ENCODE measurements around the gene DLGAP1.

DLGAP1 gene

DNA sequence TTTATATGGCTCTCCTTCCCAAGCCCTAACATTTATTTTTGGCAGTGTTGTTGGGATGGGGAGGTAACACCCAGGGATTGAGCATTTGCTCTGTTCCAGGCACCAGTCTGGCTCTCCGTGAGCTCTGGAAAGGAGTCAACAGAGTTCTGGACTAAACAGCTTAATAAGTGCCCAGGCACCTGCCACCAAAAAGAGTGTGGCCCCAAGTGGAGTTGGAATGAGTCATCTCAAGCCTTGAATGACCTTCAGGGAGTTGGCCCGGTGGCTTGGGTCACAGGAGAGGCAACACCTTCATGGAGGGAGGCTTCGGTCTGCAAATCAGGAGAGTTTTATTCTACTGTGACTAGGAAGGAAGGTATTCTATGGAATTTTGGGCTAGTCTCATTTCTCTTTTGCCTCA, 203.2 kb downstream of the DLGAP1 start:
- Histone ChIP-seq H3K27me3 (ENCODE audit: control insufficient read depth in 5 of 5, insufficient read depth in 4 of 5, low read length in 5 of 5) (no peaks in the 10 kb centered on the region), H3K4me3 (ENCODE audit: low read depth in 1 of 5, low read length in 5 of 5) (no peak overlapping the region), H3K27ac (ENCODE audit: low read depth, low read length) (no peak overlapping the region), H3K9ac (ENCODE audit: low read length in 5 of 5) (no peak overlapping the region), H3K36me3 (ENCODE audit: control insufficient read depth in 5 of 5, insufficient read depth in 5 of 5, low read length in 5 of 5) (no peaks in the 10 kb centered on the region), H3K4me1 (ENCODE audit: control insufficient read depth in 5 of 5, insufficient read depth in 5 of 5, low read length in 5 of 5) (peaks cover 0 to 15% (median 0%) of the 10 kb centered on the region in 5 donors), H3K9me3 (ENCODE audit: control insufficient read depth in 5 of 5, low read length in 5 of 5) (no peaks in the 10 kb centered on the region)

DNA sequence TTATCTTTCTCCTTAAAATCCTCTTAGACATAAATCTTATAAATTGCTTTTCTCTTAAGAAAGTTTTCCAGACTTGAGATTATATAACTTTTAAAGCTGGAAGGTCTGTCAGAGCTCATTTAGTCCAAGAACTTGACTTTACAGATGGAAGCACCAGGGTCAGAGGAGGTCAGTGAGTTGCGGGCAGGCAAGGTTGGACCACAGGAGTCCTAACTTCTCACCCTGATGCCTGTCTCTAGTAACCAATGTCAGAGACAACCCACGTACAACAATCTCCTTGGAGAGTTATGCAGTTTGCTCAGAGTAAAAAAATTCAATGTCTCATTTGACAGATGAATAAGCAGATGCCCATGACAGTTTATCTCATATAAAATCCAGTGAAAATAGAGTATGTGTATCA, 203.9 kb downstream of the DLGAP1 start:
- Histone ChIP-seq H3K4me1 (ENCODE audit: control insufficient read depth in 5 of 5, insufficient read depth in 5 of 5, low read length in 5 of 5) (peaks cover 0 to 15% (median 0%) of the 10 kb centered on the region in 5 donors), H3K27ac (ENCODE audit: low read depth, low read length) (no peak overlapping the region), H3K9ac (ENCODE audit: low read length in 5 of 5) (no peak overlapping the region), H3K36me3 (ENCODE audit: control insufficient read depth in 5 of 5, insufficient read depth in 5 of 5, low read length in 5 of 5) (no peaks in the 10 kb centered on the region), H3K27me3 (ENCODE audit: control insufficient read depth in 5 of 5, insufficient read depth in 4 of 5, low read length in 5 of 5) (no peaks in the 10 kb centered on the region), H3K4me3 (ENCODE audit: low read depth in 1 of 5, low read length in 5 of 5) (no peak overlapping the region), H3K9me3 (ENCODE audit: control insufficient read depth in 5 of 5, low read length in 5 of 5) (no peaks in the 10 kb centered on the region)

- Histone ChIP-seq H3K27me3 (ENCODE audit: control insufficient read depth in 5 of 5, insufficient read depth in 4 of 5, low read length in 5 of 5) (no peaks in the 10 kb centered on the region), H3K36me3 (ENCODE audit: control insufficient read depth in 5 of 5, insufficient read depth in 5 of 5, low read length in 5 of 5) (no peaks in the 10 kb centered on the region), H3K4me1 (ENCODE audit: control insufficient read depth in 5 of 5, insufficient read depth in 5 of 5, low read length in 5 of 5) (peaks cover 0 to 15% (median 0%) of the 10 kb centered on the region in 5 donors), H3K9ac (ENCODE audit: low read length in 5 of 5) (no peak overlapping the region), H3K4me3 (ENCODE audit: low read depth in 1 of 5, low read length in 5 of 5) (no peak overlapping the region), H3K27ac (ENCODE audit: low read depth, low read length) (no peak overlapping the region), H3K9me3 (ENCODE audit: control insufficient read depth in 5 of 5, low read length in 5 of 5) (no peaks in the 10 kb centered on the region)
Observed at GRCh38 chr18:4250141-4250540, 205.0 kb downstream of the DLGAP1 start.

- Histone ChIP-seq H3K36me3 (ENCODE audit: control insufficient read depth in 5 of 5, insufficient read depth in 5 of 5, low read length in 5 of 5) (no peaks in the 10 kb centered on the region), H3K27me3 (ENCODE audit: control insufficient read depth in 5 of 5, insufficient read depth in 4 of 5, low read length in 5 of 5) (no peaks in the 10 kb centered on the region), H3K9ac (ENCODE audit: low read length in 5 of 5) (no peak overlapping the region), H3K9me3 (ENCODE audit: control insufficient read depth in 5 of 5, low read length in 5 of 5) (no peaks in the 10 kb centered on the region), H3K27ac (ENCODE audit: low read depth, low read length) (no peak overlapping the region), H3K4me1 (ENCODE audit: control insufficient read depth in 5 of 5, insufficient read depth in 5 of 5, low read length in 5 of 5) (peaks cover 0 to 15% (median 0%) of the 10 kb centered on the region in 5 donors), H3K4me3 (ENCODE audit: low read depth in 1 of 5, low read length in 5 of 5) (no peak overlapping the region)
Observed at GRCh38 chr18:4248686-4249085, 206.4 kb downstream of the DLGAP1 start.

DNA sequence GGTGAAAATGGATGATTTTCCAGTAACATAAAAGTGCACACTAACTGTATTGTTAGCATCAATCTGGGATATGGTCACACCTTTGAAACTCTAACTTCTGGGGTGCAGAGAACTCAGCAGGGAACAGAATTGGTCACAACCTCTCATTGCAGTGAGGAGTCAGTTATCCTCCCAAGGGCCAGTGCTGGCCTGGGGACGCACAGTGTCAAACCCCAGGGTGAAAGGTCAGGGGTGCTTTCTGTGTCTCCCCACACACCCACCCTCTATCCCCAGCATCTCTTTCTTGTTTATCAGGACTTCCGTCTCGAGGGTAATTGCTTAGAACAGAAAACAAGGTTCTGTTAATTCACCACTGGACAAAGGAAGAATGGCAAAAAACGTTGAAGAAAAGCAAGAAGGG, 208.7 kb downstream of the DLGAP1 start:
- H3K9me3 ChIP-seq (ENCODE audit: control insufficient read depth in 5 of 5, low read length in 5 of 5) = no peaks in the 10 kb centered on the region
- H3K27me3 ChIP-seq (ENCODE audit: control insufficient read depth in 5 of 5, insufficient read depth in 4 of 5, low read length in 5 of 5) = no peaks in the 10 kb centered on the region
- no peaks in the 10 kb centered on the region for H3K4me1 ChIP-seq (ENCODE audit: control insufficient read depth in 5 of 5, insufficient read depth in 5 of 5, low read length in 5 of 5)
- H3K36me3 ChIP-seq (ENCODE audit: control insufficient read depth in 5 of 5, insufficient read depth in 5 of 5, low read length in 5 of 5) = no peaks in the 10 kb centered on the region
- H3K9ac ChIP-seq (ENCODE audit: low read length in 5 of 5) = no peak overlapping the region
- H3K27ac ChIP-seq (ENCODE audit: low read depth, low read length) = no peak overlapping the region
- H3K4me3 ChIP-seq (ENCODE audit: low read depth in 1 of 5, low read length in 5 of 5) = no peak overlapping the region

DNA sequence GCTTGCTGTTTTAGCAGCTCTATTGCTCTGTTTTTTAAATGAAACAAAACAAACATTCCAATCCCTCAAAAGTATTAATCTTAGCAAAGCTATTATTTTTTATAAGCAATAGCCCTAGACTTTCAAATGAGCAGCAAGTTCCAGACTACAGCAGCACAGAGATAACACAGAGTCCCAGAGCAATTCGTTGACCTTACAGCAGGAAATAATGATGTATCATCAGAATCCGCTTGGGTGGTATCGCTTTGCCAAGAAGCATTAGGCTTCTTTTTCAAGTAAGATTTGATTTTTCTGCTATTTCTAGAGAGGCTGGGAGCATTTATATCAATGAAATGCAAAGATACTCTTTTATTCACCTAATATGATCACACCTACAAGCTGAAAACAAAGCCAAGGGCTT, 209.7 kb downstream of the DLGAP1 start:
- no peak overlapping the region for H3K4me3 ChIP-seq (ENCODE audit: low read depth in 1 of 5, low read length in 5 of 5)
- no peaks in the 10 kb centered on the region for H3K9me3 ChIP-seq (ENCODE audit: control insufficient read depth in 5 of 5, low read length in 5 of 5)
- no peak overlapping the region for H3K9ac ChIP-seq (ENCODE audit: low read length in 5 of 5)
- no peaks in the 10 kb centered on the region for H3K4me1 ChIP-seq (ENCODE audit: control insufficient read depth in 5 of 5, insufficient read depth in 5 of 5, low read length in 5 of 5)
- H3K27me3 ChIP-seq (ENCODE audit: control insufficient read depth in 5 of 5, insufficient read depth in 4 of 5, low read length in 5 of 5) = no peaks in the 10 kb centered on the region
- H3K36me3 ChIP-seq (ENCODE audit: control insufficient read depth in 5 of 5, insufficient read depth in 5 of 5, low read length in 5 of 5) = no peaks in the 10 kb centered on the region
- H3K27ac ChIP-seq (ENCODE audit: low read depth, low read length) = no peak overlapping the region

DNA sequence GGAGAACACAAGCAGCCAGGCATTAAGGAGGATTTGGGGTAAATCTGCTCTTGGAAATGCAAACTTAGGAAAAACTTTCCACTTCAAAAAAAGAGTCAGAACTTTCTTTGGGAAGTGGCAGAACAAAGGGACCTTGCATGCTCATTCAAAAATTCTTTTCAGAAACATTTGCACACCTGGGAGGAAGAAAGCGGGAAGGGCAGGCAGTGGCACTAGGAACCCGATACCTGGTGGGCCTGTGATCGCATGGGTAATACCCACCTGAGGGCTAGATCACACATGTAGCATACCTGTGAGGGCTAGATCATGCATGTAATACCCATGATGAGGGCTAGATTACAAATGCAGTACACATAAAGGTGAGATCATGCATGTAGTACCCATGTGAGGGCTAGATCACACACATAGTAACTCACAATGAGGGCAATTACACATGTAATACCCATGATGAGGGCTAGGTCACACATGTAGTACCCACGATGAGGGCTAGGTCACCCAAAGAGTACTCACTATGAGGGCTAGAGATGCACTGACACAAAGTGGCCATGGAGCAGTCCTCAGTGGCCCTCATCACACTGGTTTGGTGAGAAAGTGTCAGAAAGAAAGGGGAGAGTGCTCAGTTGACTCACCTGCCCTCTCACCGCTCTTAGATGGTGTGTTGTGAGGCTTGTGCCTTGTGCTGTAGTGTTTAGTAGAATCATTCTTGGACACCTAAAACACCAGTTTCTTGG, 212.5 kb downstream of the DLGAP1 start:
- no peaks in the 10 kb centered on the region for H3K27me3 ChIP-seq (ENCODE audit: control insufficient read depth in 5 of 5, insufficient read depth in 4 of 5, low read length in 5 of 5)
- no peaks in the 10 kb centered on the region for H3K9me3 ChIP-seq (ENCODE audit: control insufficient read depth in 5 of 5, low read length in 5 of 5)
- H3K4me1 ChIP-seq (ENCODE audit: control insufficient read depth in 5 of 5, insufficient read depth in 5 of 5, low read length in 5 of 5) = no peaks in the 10 kb centered on the region
- H3K27ac ChIP-seq (ENCODE audit: low read depth, low read length) = no peak overlapping the region
- H3K9ac ChIP-seq (ENCODE audit: low read length in 5 of 5) = no peak overlapping the region
- H3K4me3 ChIP-seq (ENCODE audit: low read depth in 1 of 5, low read length in 5 of 5) = no peak overlapping the region
- no peaks in the 10 kb centered on the region for H3K36me3 ChIP-seq (ENCODE audit: control insufficient read depth in 5 of 5, insufficient read depth in 5 of 5, low read length in 5 of 5)

DNA sequence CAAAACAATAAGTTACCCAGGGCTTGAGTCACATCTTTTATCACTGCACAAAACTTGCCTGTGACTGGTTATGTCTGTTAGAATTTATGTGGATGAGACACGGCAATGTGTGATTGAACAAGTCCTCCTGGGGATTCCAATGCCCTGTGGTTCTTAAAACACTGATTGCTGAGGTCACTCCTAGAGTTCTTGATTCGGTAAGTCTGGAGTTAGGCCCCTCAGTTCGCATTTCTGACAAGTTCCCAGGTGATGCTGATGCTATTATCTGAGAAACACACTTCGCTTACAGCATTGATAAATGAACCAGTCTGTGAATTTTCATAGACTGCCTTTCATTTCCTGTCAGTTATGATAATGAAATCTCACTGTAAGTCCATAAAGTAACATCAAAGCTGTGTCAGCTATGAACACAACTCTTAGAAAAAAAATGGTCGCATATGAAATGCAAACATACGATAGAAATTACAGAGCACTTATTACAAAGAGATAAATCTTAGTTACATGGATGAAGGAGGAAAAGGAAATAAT, 214.0 kb downstream of the DLGAP1 start:
- no peaks in the 10 kb centered on the region for H3K36me3 ChIP-seq (ENCODE audit: control insufficient read depth in 5 of 5, insufficient read depth in 5 of 5, low read length in 5 of 5)
- H3K4me1 ChIP-seq (ENCODE audit: control insufficient read depth in 5 of 5, insufficient read depth in 5 of 5, low read length in 5 of 5) = peaks cover 0 to 3% (median 0%) of the 10 kb centered on the region in 5 donors
- no peak overlapping the region for H3K4me3 ChIP-seq (ENCODE audit: low read depth in 1 of 5, low read length in 5 of 5)
- no peaks in the 10 kb centered on the region for H3K9me3 ChIP-seq (ENCODE audit: control insufficient read depth in 5 of 5, low read length in 5 of 5)
- H3K9ac ChIP-seq (ENCODE audit: low read length in 5 of 5) = no peak overlapping the region
- no peak overlapping the region for H3K27ac ChIP-seq (ENCODE audit: low read depth, low read length)
- no peaks in the 10 kb centered on the region for H3K27me3 ChIP-seq (ENCODE audit: control insufficient read depth in 5 of 5, insufficient read depth in 4 of 5, low read length in 5 of 5)

DNA sequence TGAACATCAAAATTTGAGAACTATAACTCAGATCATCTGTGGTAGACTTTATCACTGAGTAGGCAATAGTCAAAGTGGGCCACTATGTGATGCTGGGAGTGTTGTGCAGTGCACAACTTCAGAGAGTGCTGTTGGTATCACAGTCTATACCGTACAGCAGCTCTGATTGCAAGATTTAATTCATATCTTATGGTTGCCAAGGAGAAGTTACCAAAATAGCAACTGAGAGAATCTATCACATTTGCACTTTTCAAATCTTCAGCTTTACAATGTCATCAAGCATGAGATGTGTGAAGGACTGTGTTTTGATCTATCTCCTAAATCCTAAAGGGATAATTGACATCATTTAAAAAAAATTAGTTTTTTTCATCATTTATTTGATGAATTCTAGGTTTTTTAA, 216.1 kb downstream of the DLGAP1 start:
- Histone ChIP-seq H3K36me3 (ENCODE audit: control insufficient read depth in 5 of 5, insufficient read depth in 5 of 5, low read length in 5 of 5) (no peaks in the 10 kb centered on the region), H3K27me3 (ENCODE audit: control insufficient read depth in 5 of 5, insufficient read depth in 4 of 5, low read length in 5 of 5) (no peaks in the 10 kb centered on the region), H3K27ac (ENCODE audit: low read depth, low read length) (no peak overlapping the region), H3K9me3 (ENCODE audit: control insufficient read depth in 5 of 5, low read length in 5 of 5) (no peaks in the 10 kb centered on the region), H3K4me3 (ENCODE audit: low read depth in 1 of 5, low read length in 5 of 5) (no peak overlapping the region), H3K9ac (ENCODE audit: low read length in 5 of 5) (no peak overlapping the region), H3K4me1 (ENCODE audit: control insufficient read depth in 5 of 5, insufficient read depth in 5 of 5, low read length in 5 of 5) (peaks cover 0 to 3% (median 0%) of the 10 kb centered on the region in 5 donors)

DNA sequence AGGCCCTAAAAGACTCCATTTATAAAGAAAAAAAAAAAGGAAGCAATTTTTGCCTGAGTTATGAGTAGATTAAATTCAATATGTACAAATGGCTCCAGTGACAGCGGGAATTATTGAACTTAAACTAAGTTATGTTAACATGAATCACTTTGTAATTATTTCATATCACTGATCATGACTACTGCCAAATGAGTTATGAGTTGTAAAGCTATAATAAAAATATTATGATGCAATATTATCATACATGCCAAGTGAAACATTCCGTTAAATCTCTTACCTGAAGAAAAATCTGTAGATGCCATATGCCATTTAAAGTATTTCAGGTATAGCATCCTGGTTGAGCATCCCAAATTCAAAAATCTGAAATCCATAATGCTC, 217.5 kb downstream of the DLGAP1 start:
- H3K4me1 ChIP-seq (ENCODE audit: control insufficient read depth in 5 of 5, insufficient read depth in 5 of 5, low read length in 5 of 5) = peaks cover 0 to 3% (median 0%) of the 10 kb centered on the region in 5 donors
- no peak overlapping the region for H3K9ac ChIP-seq (ENCODE audit: low read length in 5 of 5)

More for the DNA sequence above, 217.5 kb downstream of the DLGAP1 start:
- no peaks in the 10 kb centered on the region for H3K36me3 ChIP-seq (ENCODE audit: control insufficient read depth in 5 of 5, insufficient read depth in 5 of 5, low read length in 5 of 5)
- H3K4me3 ChIP-seq (ENCODE audit: low read depth in 1 of 5, low read length in 5 of 5) = no peak overlapping the region
- H3K27me3 ChIP-seq (ENCODE audit: control insufficient read depth in 5 of 5, insufficient read depth in 4 of 5, low read length in 5 of 5) = no peaks in the 10 kb centered on the region
- H3K27ac ChIP-seq (ENCODE audit: low read depth, low read length) = no peak overlapping the region
- H3K9me3 ChIP-seq (ENCODE audit: control insufficient read depth in 5 of 5, low read length in 5 of 5) = no peaks in the 10 kb centered on the region
